Mucosa of descending colon (tissue), 3 donors: ENCODE data around the gene CBX6. TPM values are rescaled to one million over a fixed set of nuclear protein-coding genes. Genes with fewer than 3 reads are reported as not detected.
"Not testable (repeated sequence)": the region's sequence is repeated elsewhere in the genome, so short reads cannot be mapped to it uniquely, and the experiment has no call there.

ENCODE experiments used
- ATAC-seq: fragments of 200-7000 bp; cut with Tn5 transposase; one replicate; pipeline ENCODE4 v1.9.1; 2020; ENCODE audit warnings: mild to moderate bottlenecking, moderate library complexity
- DNase-seq, 3 donors: peaks; one replicate each; pipeline ENCODE4 v3.0.0-alpha.2; 2020
- H3K36me3 ChIP-seq: fragments of 200-600 bp; one replicate; pipeline ENCODE4 v1.8.0; 2021; ENCODE audit warnings: low read depth, mild to moderate bottlenecking
- H3K4me1 ChIP-seq: fragments of 200-600 bp; one replicate; pipeline ENCODE4 v1.8.0; 2021; ENCODE audit warnings: low read depth, mild to moderate bottlenecking
- H3K4me3 ChIP-seq: fragments of 200-600 bp; one replicate; pipeline ENCODE4 v1.8.0; 2021; ENCODE audit warnings: mild to moderate bottlenecking
- H3K9me3 ChIP-seq: fragments of 200-600 bp; one replicate; pipeline ENCODE4 v1.8.0; 2021; ENCODE audit warnings: mild to moderate bottlenecking
- intact Hi-C, 2 donors: fragments of 100-400 bp; cut with DNase I in 1 of 2; cut with micrococcal nuclease in 1 of 2; formaldehyde crosslinking; loops; one replicate each; pipeline versions ENCODE4 v1.11.0 to v1.11.1; 2022; cut with DNase I, micrococcal nuclease
- total RNA-seq, 3 donors: library from RNA; stranded (reverse); fragmentation: NEBNext Ultra II Directional in 2 of 3; extraction: Animal tissue kit (Norgen Biotek cat#: 25700) in 2 of 3; gene quantifications; one replicate each; pipeline versions ENCODE4 v1.2.1 to v1.2.4, GENCODE V29; 2021 to 2023
- TF ChIP-seq, protein P1 (sequence below): fragments of 200-600 bp; IDR thresholded peaks from one replicate; pipeline ENCODE4 v1.8.0; 2022; ENCODE audit warnings: antibody characterized with exemption, mild to moderate bottlenecking
- donor health status: DM: no; HTN: no; CAD: no; lungs with moderate emphysema.
- donor health status: DM: no; HTN: no; CAD: no.
- donor health status: DM: no; HTN: yes; CAD: no.

Gene CBX6
- total RNA-seq, 3 donors from 2014 or later: 15.7 to 84.0 (median 23.6) TPM

DNA sequence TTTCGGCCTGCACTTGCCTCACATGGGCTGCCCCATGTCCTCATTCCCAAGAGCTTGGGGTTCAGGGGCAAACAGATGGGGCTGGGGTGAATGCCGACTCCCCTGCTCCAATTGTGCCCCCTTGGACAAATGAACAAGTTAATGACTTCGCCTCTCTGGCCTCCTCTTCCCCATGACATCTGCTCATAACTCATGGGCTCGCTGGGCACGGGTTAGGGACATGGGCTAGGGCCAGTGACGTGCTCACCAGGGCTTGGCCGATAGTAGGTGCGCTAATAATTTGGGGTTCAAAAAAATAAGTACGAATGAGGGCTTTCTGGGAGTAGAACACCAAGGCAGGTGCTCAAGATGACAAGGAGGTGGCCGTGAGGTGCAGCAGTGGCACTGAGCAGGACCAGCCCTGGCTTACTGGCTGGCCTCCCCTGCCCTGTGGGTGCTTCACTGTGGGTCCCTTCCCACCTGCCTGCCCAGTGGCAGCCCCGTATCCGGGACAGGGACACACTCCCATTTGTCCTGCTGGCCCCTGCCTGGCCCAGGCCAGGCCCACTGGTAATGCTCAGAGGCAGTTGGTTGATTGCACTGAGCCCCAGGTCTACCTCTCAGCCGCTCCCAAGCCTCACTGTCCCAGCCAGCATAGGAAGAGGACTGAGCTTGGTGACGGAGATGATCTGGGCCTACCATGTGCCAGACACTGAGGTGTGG, 12.3 kb downstream of the CBX6 start:
- DNase-seq (no peak), ATAC-seq (no peak)
- intact Hi-C loops: loop anchor here in 1 of 2 donors (10.0 kb wide), 2 partner anchors 145 to 265 kb away; no protein-coding TSS in a partner anchor
- no peaks in the 10 kb centered on the region for H3K9me3 ChIP-seq
- H3K4me3 ChIP-seq: no peak overlapping the region
- H3K4me1 ChIP-seq: peaks cover 6% of the 10 kb centered on the region
- TF ChIP-seq, protein P1, sequence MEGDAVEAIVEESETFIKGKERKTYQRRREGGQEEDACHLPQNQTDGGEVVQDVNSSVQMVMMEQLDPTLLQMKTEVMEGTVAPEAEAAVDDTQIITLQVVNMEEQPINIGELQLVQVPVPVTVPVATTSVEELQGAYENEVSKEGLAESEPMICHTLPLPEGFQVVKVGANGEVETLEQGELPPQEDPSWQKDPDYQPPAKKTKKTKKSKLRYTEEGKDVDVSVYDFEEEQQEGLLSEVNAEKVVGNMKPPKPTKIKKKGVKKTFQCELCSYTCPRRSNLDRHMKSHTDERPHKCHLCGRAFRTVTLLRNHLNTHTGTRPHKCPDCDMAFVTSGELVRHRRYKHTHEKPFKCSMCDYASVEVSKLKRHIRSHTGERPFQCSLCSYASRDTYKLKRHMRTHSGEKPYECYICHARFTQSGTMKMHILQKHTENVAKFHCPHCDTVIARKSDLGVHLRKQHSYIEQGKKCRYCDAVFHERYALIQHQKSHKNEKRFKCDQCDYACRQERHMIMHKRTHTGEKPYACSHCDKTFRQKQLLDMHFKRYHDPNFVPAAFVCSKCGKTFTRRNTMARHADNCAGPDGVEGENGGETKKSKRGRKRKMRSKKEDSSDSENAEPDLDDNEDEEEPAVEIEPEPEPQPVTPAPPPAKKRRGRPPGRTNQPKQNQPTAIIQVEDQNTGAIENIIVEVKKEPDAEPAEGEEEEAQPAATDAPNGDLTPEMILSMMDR: no peak
- H3K36me3 ChIP-seq: no peaks in the 10 kb centered on the region

DNA sequence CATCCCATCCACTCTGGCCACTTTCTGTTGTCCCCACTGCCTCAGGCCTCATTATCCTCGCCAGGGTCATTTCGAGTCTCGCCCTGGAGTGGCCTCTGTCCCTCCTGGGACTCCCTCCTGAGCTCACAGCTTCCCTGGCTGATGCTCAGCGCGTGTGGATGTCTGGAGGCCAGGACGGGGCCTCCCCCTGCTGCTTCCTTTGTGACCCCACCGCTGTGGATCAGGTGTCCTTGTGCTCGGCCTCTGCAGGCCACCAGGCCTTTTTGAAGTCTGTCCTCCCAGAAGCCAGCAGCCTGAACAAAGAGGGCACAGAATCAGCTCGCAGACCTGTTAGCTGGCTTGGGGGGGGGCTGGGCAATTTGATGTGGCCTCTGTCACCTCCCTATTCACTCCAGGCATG, 13.5 kb downstream of the CBX6 start:
- no peaks in the 10 kb centered on the region for H3K36me3 ChIP-seq
- ATAC-seq: no peak
- no peaks in the 10 kb centered on the region for H3K9me3 ChIP-seq
- no peaks in the 10 kb centered on the region for H3K4me1 ChIP-seq
- DNase-seq: no peak
- TF ChIP-seq, protein P1: no peak
- intact Hi-C loops: no loop called here
- H3K4me3 ChIP-seq: no peak overlapping the region

DNA sequence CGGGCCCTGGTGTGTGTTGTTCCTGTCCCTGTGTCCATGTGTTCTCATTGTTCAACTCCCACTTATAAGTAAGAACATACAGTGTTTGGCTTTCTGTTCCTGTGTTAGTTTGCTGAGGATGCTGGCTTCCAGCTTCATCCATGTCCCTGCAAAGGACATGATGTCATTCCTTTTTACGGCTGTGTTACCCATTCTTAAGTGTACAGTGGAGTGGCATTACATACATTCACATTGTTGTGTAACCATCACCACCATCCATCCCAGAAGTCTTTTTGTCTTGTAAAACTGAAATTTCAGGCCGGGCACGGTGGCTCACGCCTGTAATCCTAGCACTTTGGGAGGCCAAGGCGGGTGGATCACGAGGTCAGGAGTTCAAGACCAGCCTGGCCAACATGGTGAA, 17.5 kb downstream of the CBX6 start:
- ATAC-seq, intact Hi-C loops: not testable (repeated sequence)

DNA sequence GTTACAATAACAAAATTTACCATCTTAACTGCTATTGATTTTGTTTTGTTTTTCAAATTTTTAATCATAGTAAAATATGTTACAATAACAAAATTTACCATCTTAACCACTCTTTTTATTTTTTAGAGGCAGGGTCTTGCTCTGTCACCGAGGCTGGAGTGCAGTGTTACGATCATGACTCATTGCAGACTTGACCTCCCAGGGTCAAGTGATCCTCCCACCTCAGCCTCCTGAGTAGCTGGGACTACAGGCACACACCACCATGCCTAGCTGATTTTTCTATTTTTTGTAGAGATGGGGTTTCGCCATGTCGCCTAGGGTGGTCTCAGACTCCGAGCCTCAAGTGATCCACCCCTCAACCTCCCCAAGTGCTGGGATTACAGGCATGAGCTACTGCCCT, 18.1 kb downstream of the CBX6 start:
- H3K36me3 ChIP-seq, intact Hi-C loops, ATAC-seq, H3K9me3 ChIP-seq, H3K4me1 ChIP-seq, DNase-seq, H3K4me3 ChIP-seq: not testable (repeated sequence)

More for the DNA sequence above, 17.5 kb downstream of the CBX6 start:
- H3K4me3 ChIP-seq, H3K36me3 ChIP-seq, H3K9me3 ChIP-seq, H3K4me1 ChIP-seq, DNase-seq: not testable (repeated sequence)

DNA sequence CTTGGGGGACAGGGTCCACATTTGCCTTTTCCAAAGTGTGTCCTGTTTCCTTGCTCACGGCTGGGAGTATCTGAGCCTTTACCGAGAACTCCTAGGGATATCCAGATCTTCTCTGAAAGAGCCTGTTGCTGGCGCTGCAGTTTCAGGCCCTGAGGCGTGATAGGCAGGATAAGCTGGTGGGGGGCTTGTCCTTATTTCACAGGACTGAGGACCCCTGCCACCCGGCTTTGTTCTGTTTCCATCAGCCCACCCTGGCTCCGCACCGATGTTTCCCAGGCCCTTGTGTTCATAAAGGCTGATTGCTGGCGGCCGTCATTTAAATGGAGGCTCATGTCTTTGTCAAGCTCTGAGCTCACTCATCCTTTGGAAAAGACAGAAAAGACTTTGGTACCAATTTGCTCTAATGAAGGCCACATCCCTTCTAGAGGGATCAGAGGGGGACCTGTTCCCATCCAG, 18.8 kb downstream of the CBX6 start:
- ATAC-seq: no peak
- no peaks in the 10 kb centered on the region for H3K9me3 ChIP-seq
- intact Hi-C loops: no loop called here
- H3K4me1 ChIP-seq: no peaks in the 10 kb centered on the region
- H3K4me3 ChIP-seq: no peak overlapping the region
- H3K36me3 ChIP-seq: no peaks in the 10 kb centered on the region
- TF ChIP-seq, protein P1: no peak
- DNase-seq: peak in 1 of 3 donors; percentile 25

DNA sequence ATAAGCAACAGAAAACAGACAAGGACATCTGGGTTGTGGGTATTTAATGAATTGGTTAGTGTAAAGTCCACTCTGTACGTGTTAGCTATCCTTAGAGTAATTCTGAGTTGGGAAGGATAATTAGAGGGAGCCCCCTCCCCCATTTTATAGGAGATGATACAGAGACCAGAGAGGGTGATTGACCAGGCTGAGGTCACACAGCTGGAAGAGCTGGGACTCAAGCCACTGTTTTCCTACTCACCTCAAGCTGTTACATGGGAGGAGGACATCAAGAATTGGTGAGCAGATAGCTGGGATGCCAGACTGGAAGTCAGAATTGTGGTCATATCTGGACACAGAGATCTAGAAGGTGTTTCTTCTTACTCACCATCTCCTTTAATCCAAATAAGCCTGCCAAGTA, 19.5 kb downstream of the CBX6 start:
- no peak overlapping the region for H3K4me3 ChIP-seq
- intact Hi-C loops: no loop called here
- no peaks in the 10 kb centered on the region for H3K36me3 ChIP-seq
- no peaks in the 10 kb centered on the region for H3K9me3 ChIP-seq
- H3K4me1 ChIP-seq: no peaks in the 10 kb centered on the region
- TF ChIP-seq, protein P1: no peak
- ATAC-seq (no peak), DNase-seq (no peak)
